Small intestine (tissue), 7 donors: ENCODE results near the gene CCDC102B. TPM values are rescaled to one million over a fixed set of nuclear protein-coding genes. Genes with fewer than 3 reads are reported as not detected.

Experiments used
- DNase-seq, 2 donors: peaks; one replicate each; pipeline versions ENCODE4 v3.0.0 to v3.0.0-alpha.2; 2013
- FAIRE-seq: peaks from 2 replicates; lab custom pipeline; 2012; peaks lifted over from hg19 to GRCh38; lab: Jason Lieb, UNC
- H3K27ac ChIP-seq, 3 donors: one replicate each; pipeline ENCODE4 v1.5.1; 2013; ENCODE audit warnings: low read length in 2 of 3, mild to moderate bottlenecking in 2 of 3, control low read depth in 1 of 3, inconsistent platforms in 1 of 3, low read depth in 1 of 3, moderate library complexity in 1 of 3
- H3K27me3 ChIP-seq, 3 donors: one replicate each; pipeline ENCODE4 v1.6.1; 2013; ENCODE audit warnings: low read length in 3 of 3, inconsistent platforms in 1 of 3; ENCODE audit not compliant: control insufficient read depth in 3 of 3, insufficient read depth in 3 of 3
- H3K36me3 ChIP-seq, 3 donors: one replicate each; pipeline ENCODE4 v1.6.1; 2013; ENCODE audit warnings: low read length in 3 of 3, inconsistent platforms in 1 of 3, low read depth in 1 of 3, mild to moderate bottlenecking in 1 of 3, moderate library complexity in 1 of 3; ENCODE audit not compliant: control insufficient read depth in 3 of 3, insufficient read depth in 2 of 3
- H3K4me1 ChIP-seq, 3 donors: one replicate each; pipeline ENCODE4 v1.6.1; 2013; ENCODE audit warnings: low read length in 2 of 3, inconsistent platforms in 1 of 3, low read depth in 1 of 3, mild to moderate bottlenecking in 1 of 3, moderate library complexity in 1 of 3; ENCODE audit not compliant: control insufficient read depth in 3 of 3, insufficient read depth in 2 of 3
- H3K4me3 ChIP-seq, 3 donors: one replicate each; pipeline ENCODE4 v1.5.1; 2013; ENCODE audit warnings: low read length in 3 of 3, control low read depth in 1 of 3, inconsistent platforms in 1 of 3, low read depth in 1 of 3, mild to moderate bottlenecking in 1 of 3, moderate library complexity in 1 of 3
- H3K9me3 ChIP-seq, 2 donors: one replicate each; pipeline ENCODE4 v1.6.1; 2013; ENCODE audit warnings: low read depth in 1 of 2, low read length in 1 of 2; ENCODE audit not compliant: control insufficient read depth in 2 of 2, insufficient read depth in 1 of 2
- WGBS, 3 donors: extraction: QIAGEN DNeasy Blood & Tissue Kit; methylation state at CpG; one replicate each; pipeline ENCODE4 v1.1.7; 2013; 5-methylcytosine and 5-hydroxymethylcytosine counted together
- polyA plus RNA-seq, 4 donors: library from polyadenylated mRNA; stranded (reverse) in 3 of 4; unstranded in 1 of 4; fragments of 200-250 nt in 3 of 4; fragments of 120-200 nt in 1 of 4; gene quantifications; one replicate each; pipeline versions ENCODE4 v1.2.1 to v1.2.3, GENCODE V29; 2013
- donor health status: healthy with polysubstance abuse.
- donor health status: control.
- donor health status: control.
- donor health status: Bipolar disorder and iron deficiency.
- donor health status: healthy.

The CCDC102B gene
- polyA plus RNA-seq, 4 donors = 0.45 to 5.7 (median 3.1) TPM

- H3K27me3 ChIP-seq = no peaks in the 10 kb centered on the region
- 65 to 70% (median 69%) methylated on average over 5 of the region's 5 CpGs for WGBS, 3 donors
- H3K4me3 ChIP-seq = no peak overlapping the region
- H3K36me3 ChIP-seq = no peaks in the 10 kb centered on the region
- no peaks in the 10 kb centered on the region for H3K9me3 ChIP-seq
- no peak overlapping the region for H3K27ac ChIP-seq
- DNase-seq (no peak), FAIRE-seq (no peak)
- H3K4me1 ChIP-seq = no peaks in the 10 kb centered on the region
Measured at GRCh38 chr18:68972176-68972575, 174.3 kb downstream of the CCDC102B start.

- no peak for DNase-seq
- FAIRE-seq = no peak
- Histone ChIP-seq H3K36me3 (no peaks in the 10 kb centered on the region), H3K4me3 (no peak overlapping the region), H3K9me3 (peaks cover 0 to 2% of the 10 kb centered on the region in 2 donors), H3K4me1 (no peaks in the 10 kb centered on the region), H3K27ac (no peak overlapping the region), H3K27me3 (no peaks in the 10 kb centered on the region)
- WGBS, 3 donors = 94 to 98% (median 94%) methylated on average over 2 of the region's 2 CpGs
Measured at GRCh38 chr18:68979737-68980136, 181.9 kb downstream of the CCDC102B start.

GRCh38 chr18:68983126-68983525 lies 185.2 kb downstream of the CCDC102B start:
- no peaks in the 10 kb centered on the region for H3K4me1 ChIP-seq
- DNase-seq = no peak
- no peak for FAIRE-seq
- H3K27me3 ChIP-seq = no peaks in the 10 kb centered on the region
- no peak overlapping the region for H3K4me3 ChIP-seq
- no peak overlapping the region for H3K27ac ChIP-seq
- H3K36me3 ChIP-seq = no peaks in the 10 kb centered on the region
- peaks cover 0 to 2% of the 10 kb centered on the region in 2 donors for H3K9me3 ChIP-seq

GRCh38 chr18:68984342-68984741 lies 186.5 kb downstream of the CCDC102B start:
- FAIRE-seq = no peak

GRCh38 chr18:68985172-68985820 lies 187.4 kb downstream of the CCDC102B start:
- Histone ChIP-seq H3K4me1 (no peaks in the 10 kb centered on the region), H3K36me3 (no peaks in the 10 kb centered on the region), H3K27ac (no peak overlapping the region), H3K4me3 (no peak overlapping the region), H3K27me3 (no peaks in the 10 kb centered on the region), H3K9me3 (peaks cover 0 to 2% of the 10 kb centered on the region in 2 donors)
- FAIRE-seq (no peak), DNase-seq (no peak)
- WGBS, 3 donors = 71 to 86% (median 79%) methylated on average over 2 of the region's 2 CpGs

More at GRCh38 chr18:68984342-68984741, 186.5 kb downstream of the CCDC102B start:
- H3K27ac ChIP-seq = no peak overlapping the region
- no peaks in the 10 kb centered on the region for H3K36me3 ChIP-seq
- no peaks in the 10 kb centered on the region for H3K27me3 ChIP-seq
- no peaks in the 10 kb centered on the region for H3K4me1 ChIP-seq
- WGBS, 3 donors = 40 to 71% (median 45%) methylated on average over 2 of the region's 2 CpGs
- no peak for DNase-seq
- H3K9me3 ChIP-seq = peaks cover 0 to 2% of the 10 kb centered on the region in 2 donors
- H3K4me3 ChIP-seq = no peak overlapping the region

GRCh38 chr18:68991286-68991685 lies 193.4 kb downstream of the CCDC102B start:
- FAIRE-seq (no peak), DNase-seq (no peak)
- Histone ChIP-seq H3K36me3 (no peaks in the 10 kb centered on the region), H3K27ac (no peak overlapping the region), H3K27me3 (no peaks in the 10 kb centered on the region), H3K9me3 (no peaks in the 10 kb centered on the region), H3K4me1 (no peaks in the 10 kb centered on the region), H3K4me3 (no peak overlapping the region)

- Histone ChIP-seq H3K27ac (no peak overlapping the region), H3K4me1 (no peaks in the 10 kb centered on the region), H3K9me3 (no peaks in the 10 kb centered on the region), H3K4me3 (no peak overlapping the region), H3K36me3 (no peaks in the 10 kb centered on the region), H3K27me3 (no peaks in the 10 kb centered on the region)
- DNase-seq (no peak), FAIRE-seq (no peak)
- WGBS, 3 donors = 73 to 76% (median 75%) methylated on average over 12 of the region's 12 CpGs
Measured at GRCh38 chr18:68992719-68993482, 195.0 kb downstream of the CCDC102B start.

- Histone ChIP-seq H3K27ac (no peak overlapping the region), H3K9me3 (no peaks in the 10 kb centered on the region), H3K36me3 (no peaks in the 10 kb centered on the region), H3K27me3 (no peaks in the 10 kb centered on the region), H3K4me3 (no peak overlapping the region), H3K4me1 (no peaks in the 10 kb centered on the region)
- DNase-seq (no peak), FAIRE-seq (no peak)
- WGBS, 3 donors = 68 to 74% (median 70%) methylated on average over 4 of the region's 4 CpGs
Measured at GRCh38 chr18:68995675-68996074, 197.8 kb downstream of the CCDC102B start.
